ENCODE results near the gene TFEB. TPM values are rescaled to one million over a fixed set of nuclear protein-coding genes. Genes with fewer than 3 reads are reported as not detected.

The TFEB gene
- total and polyA plus RNA-seq, 2 of the 8 experiments (the other 6 are each of a cell fraction or from before 2014, with no cell fraction given): 2.3 to 6.7 TPM

GRCh38 chr6:41768545-41769308 lies 33.3 kb upstream of the TFEB start (continued):
- no peak for TF ChIP-seq EZH2 (IDR thresholded peaks at IDR 0.05; ENCODE audit: low read depth, low read length, severe bottlenecking)
- no peak for TF ChIP-seq USF2 (IDR thresholded peaks at IDR 0.05; ENCODE audit: low read length)
- no peak for TF ChIP-seq KDM1A (IDR thresholded peaks at IDR 0.05; ENCODE audit: borderline replicate concordance, low read length)
- TF ChIP-seq NRF1 (IDR thresholded peaks at IDR 0.05; ENCODE audit: low read depth, low read length): no peak
- no peak for TF ChIP-seq CEBPB (IDR thresholded peaks at IDR 0.05; ENCODE audit: low read depth, low read length)
- TF ChIP-seq POU5F1 (IDR thresholded peaks at IDR 0.05; ENCODE audit: low read depth, low read length): no peak
- TF ChIP-seq MAFK (IDR thresholded peaks at IDR 0.05; ENCODE audit: low read depth, low read length): no peak
